Endothelial cell (in vitro differentiated cells): ENCODE data around the gene IFRD2. TPM values are rescaled to one million over a fixed set of nuclear protein-coding genes. Genes with fewer than 3 reads are reported as not detected.

Experiments used
- DNase-seq: peaks from one replicate; pipeline ENCODE4 v3.0.0; 2021; ENCODE audit warnings: low spot score
- H3K27ac Mint-ChIP-seq: one replicate; pipeline ENCODE4 v1.8.0; 2021; ENCODE audit warnings: mixed read lengths, inconsistent platforms; ENCODE audit not compliant: unreplicated experiment
- H3K27me3 Mint-ChIP-seq: one replicate; pipeline ENCODE4 v1.8.0; 2021; ENCODE audit warnings: mild to moderate bottlenecking, moderate library complexity, mixed read lengths, inconsistent platforms; ENCODE audit not compliant: unreplicated experiment
- H3K36me3 Mint-ChIP-seq: one replicate; pipeline ENCODE4 v1.8.0; 2021; ENCODE audit warnings: mild to moderate bottlenecking, low read depth, mixed read lengths, inconsistent platforms; ENCODE audit not compliant: unreplicated experiment
- H3K4me1 Mint-ChIP-seq: one replicate; pipeline ENCODE4 v1.8.0; 2021; ENCODE audit warnings: mild to moderate bottlenecking, mixed read lengths, inconsistent platforms; ENCODE audit not compliant: unreplicated experiment
- H3K4me3 Mint-ChIP-seq: one replicate; pipeline ENCODE4 v1.8.0; 2021; ENCODE audit warnings: mild to moderate bottlenecking, mixed read lengths, inconsistent platforms; ENCODE audit not compliant: unreplicated experiment
- H3K9me3 Mint-ChIP-seq: one replicate; pipeline ENCODE4 v1.8.0; 2021; ENCODE audit warnings: mixed read lengths, inconsistent platforms; ENCODE audit not compliant: unreplicated experiment
- CTCF ChIP-seq: fragments of 200-600 bp; sonication (generic); IDR thresholded peaks from one replicate; pipeline ENCODE4 v1.5.0; 2021; ENCODE audit warnings: antibody characterized with exemption; ENCODE audit not compliant: unreplicated experiment
- long read RNA-seq: library from polyadenylated mRNA; unstranded; transcript quantifications from one replicate; pipeline ENCODE4 v2.0.0, GENCODE V29; 2020; ENCODE audit not compliant: unreplicated experiment
- total RNA-seq: library from RNA; stranded (reverse); fragmentation: NEBNext Ultra II Directional; extraction: Animal tissue kit (Norgen Biotek cat#: 25700); gene quantifications from one replicate; pipeline ENCODE4 v1.2.1, GENCODE V29; 2021; ENCODE audit not compliant: unreplicated experiment

The IFRD2 gene
- 43.2 TPM for total RNA-seq
- long read RNA-seq, transcript IFRD2-202 (12 exons, 2,109 nt) = major isoform, 61 of 79 reads
- long read RNA-seq, partial matches to known transcripts = 5 of 79 reads
- long read RNA-seq, other reads (novel, unspliced or antisense) = 13 of 79 reads

GRCh38 chr3:50292159-50293078 lies at the start of gene IFRD2:
Gene IFRD2 (minus strand): TSS chr3:50292429. CDS start chr3:50292274, 155 bp downstream.
- Mint-ChIP-seq H3K27me3 (peaks cover 11% of the 10 kb centered on the region), H3K36me3 (peaks cover 4% of the 10 kb centered on the region), H3K4me3 (peak within 1 kb of the TSS; percentile 92), H3K4me1 (peaks cover 12% of the 10 kb centered on the region), H3K27ac (peak within 1 kb of the TSS; percentile 83), H3K9me3 (no peaks in the 10 kb centered on the region)
- no peak for TF ChIP-seq CTCF
- peak; percentile 93 for DNase-seq

GRCh38 chr3:50341537-50341936 lies 49.3 kb upstream of the IFRD2 start:
- peaks cover 30% of the 10 kb centered on the region for H3K27me3 Mint-ChIP-seq
- no peak for TF ChIP-seq CTCF
- H3K4me1 Mint-ChIP-seq = peaks cover 23% of the 10 kb centered on the region
- H3K9me3 Mint-ChIP-seq = no peaks in the 10 kb centered on the region
- H3K27ac Mint-ChIP-seq = no peak overlapping the region
- peaks cover 10% of the 10 kb centered on the region for H3K36me3 Mint-ChIP-seq
- DNase-seq = no peak
- no peak overlapping the region for H3K4me3 Mint-ChIP-seq

GRCh38 chr3:50340448-50341329 lies 48.5 kb upstream of the IFRD2 start, which contains the start of gene RASSF1:
Gene RASSF1 (minus strand): TSS chr3:50340836. CDS start chr3:50340805, 31 bp downstream.
- Mint-ChIP-seq H3K27me3 (peaks cover 27% of the 10 kb centered on the region), H3K36me3 (peaks cover 10% of the 10 kb centered on the region), H3K27ac (no peak within 1 kb of the TSS), H3K9me3 (no peaks in the 10 kb centered on the region), H3K4me1 (peaks cover 26% of the 10 kb centered on the region), H3K4me3 (peak within 1 kb of the TSS; percentile 76)
- no peak for TF ChIP-seq CTCF
- no peak for DNase-seq

- Mint-ChIP-seq H3K36me3 (peaks cover 10% of the 10 kb centered on the region), H3K4me1 (peaks cover 26% of the 10 kb centered on the region), H3K27me3 (peaks cover 27% of the 10 kb centered on the region), H3K9me3 (no peaks in the 10 kb centered on the region), H3K4me3 (peak overlapping the region; percentile 76), H3K27ac (no peak overlapping the region)
- DNase-seq = no peak
- no peak for TF ChIP-seq CTCF
Observed at GRCh38 chr3:50340147-50340447, 47.9 kb upstream of the IFRD2 start.
